HepG2 (cell line): ENCODE measurements around the gene TRMT10C. TPM values are rescaled to one million over a fixed set of nuclear protein-coding genes. Genes with fewer than 3 reads are reported as not detected.
"Not testable (repeated sequence)": the region's sequence is repeated elsewhere in the genome, so short reads cannot be mapped to it uniquely, and the experiment has no call there.

Experiments
- ATAC-seq: fragments of 200-7000 bp; cut with Tn5 transposase; 3 replicates; pipeline ENCODE4 v1.9.1; 2020; ENCODE audit warnings: mild to moderate bottlenecking, moderate library complexity
- BruUV-seq: library from RNA; stranded (reverse); fragments of 400-500 nt; replicated peaks from 2 replicates; lab custom pipeline; 2021; lab: Mats Ljungman, UMichigan
- CTCF ChIA-PET: fragments of 300-600 bp; formaldehyde crosslinking; extraction: SDS; loops from one replicate; lab custom pipeline; 2021; ENCODE audit warnings: low total read pairs, inconsistent platforms, low intra/inter-chr PET ratio; lab: Yijun Ruan, JAX
- POLR2A ChIA-PET: fragments of 350-600 bp; sonication (Branson Sonifier 250); formaldehyde crosslinking; loops from one replicate; lab custom pipeline; 2020; ENCODE audit warnings: antibody characterized with exemption, inconsistent platforms; lab: Yijun Ruan, JAX
- DNase-seq: peaks from one replicate; pipeline ENCODE4 v3.0.0-alpha.2; 2015; ENCODE audit warnings: low spot score
- FAIRE-seq: peaks from 3 replicates; lab custom pipeline; 2011; peaks lifted over from hg19 to GRCh38; lab: Jason Lieb, UNC
- H2AFZ ChIP-seq: one replicate; pipeline ENCODE4 v1.6.1; 2011; ENCODE audit warnings: low read length, inconsistent platforms
- H3K27ac ChIP-seq: fragments of 300-600 bp; 3 replicates; pipeline ENCODE4 v1.8.0; 2011; ENCODE audit warnings: mixed run types, mild to moderate bottlenecking, mixed read lengths, low read length, inconsistent platforms; ENCODE audit not compliant: insufficient read depth; ENCODE audit errors: extremely low read length
- H3K27me3 ChIP-seq, 2 experiments: fragments of 200-600 bp in 1 of 2; 2 replicates in 1 of 2; 3 replicates in 1 of 2; pipeline versions ENCODE4 v1.6.0 to v1.8.0; 2011; ENCODE audit warnings: low read length in 2 of 2, mild to moderate bottlenecking in 2 of 2, moderate library complexity in 2 of 2, inconsistent platforms in 1 of 2; ENCODE audit not compliant: insufficient read depth in 2 of 2, control insufficient read depth in 1 of 2
- H3K36me3 ChIP-seq, 2 experiments: fragments of 200-600 bp in 1 of 2; replicated peaks in 1 of 2; 2 replicates in 1 of 2; 3 replicates in 1 of 2; pipeline versions ENCODE4 v1.5.1 to v1.8.0; 2011; ENCODE audit warnings: low read length in 2 of 2, inconsistent platforms in 1 of 2; ENCODE audit not compliant: insufficient read depth in 2 of 2, control insufficient read depth in 1 of 2
- H3K4me1 ChIP-seq: 2 replicates; pipeline ENCODE4 v1.5.1; 2012; ENCODE audit warnings: low read length, inconsistent platforms; ENCODE audit not compliant: insufficient read depth
- H3K4me2 ChIP-seq: 2 replicates; pipeline ENCODE4 v1.6.0; 2011; ENCODE audit warnings: low read depth, low read length, inconsistent platforms
- H3K4me3 ChIP-seq, 3 experiments: fragments of 200-600 bp in 1 of 3; sonication (generic), shearing (Covaris generic) in 1 of 3; replicated peaks in 1 of 3; 2 replicates each; pipeline ENCODE4 v1.5.1; 2011 to 2016; ENCODE audit warnings: low read length in 3 of 3, inconsistent platforms in 2 of 3, low read depth in 2 of 3, mild to moderate bottlenecking in 2 of 3, control low read depth in 1 of 3, mixed read lengths in 1 of 3; ENCODE audit not compliant: insufficient read depth in 1 of 3
- H3K79me2 ChIP-seq: one replicate; pipeline ENCODE4 v1.6.1; 2011; ENCODE audit warnings: low read length, inconsistent platforms; ENCODE audit not compliant: insufficient read depth
- H3K9ac ChIP-seq: 2 replicates; pipeline ENCODE4 v1.6.0; 2011; ENCODE audit warnings: mild to moderate bottlenecking, low read depth, low read length, inconsistent platforms; ENCODE audit not compliant: insufficient read depth
- H3K9me3 ChIP-seq: 2 replicates; pipeline ENCODE4 v1.5.1; 2012; ENCODE audit warnings: mild to moderate bottlenecking, low read length
- H4K20me1 ChIP-seq: 2 replicates; pipeline ENCODE4 v1.6.0; 2011; ENCODE audit warnings: inconsistent platforms, mild to moderate bottlenecking, low read length, moderate library complexity; ENCODE audit not compliant: insufficient read depth
- GRHL1 ChIP-seq: sonication (generic); formaldehyde crosslinking; conservative IDR thresholded peaks from 2 replicates; pipeline ENCODE4 v1.8.0; 2022; ENCODE audit warnings: missing genetic modification reagents
- MBNL3 ChIP-seq: fragments of 250-450 bp; sonication (Bioruptor Pico); conservative IDR thresholded peaks from 2 replicates; pipeline ENCODE4 v1.8.0; 2022; ENCODE audit warnings: mild to moderate bottlenecking, inconsistent platforms
- MEF2D ChIP-seq: sonication (generic); formaldehyde crosslinking; IDR thresholded peaks from 2 replicates; pipeline ENCODE4 v1.5.1; 2020; ENCODE audit warnings: mild to moderate bottlenecking, missing genetic modification reagents
- NAIF1 ChIP-seq: sonication (generic); formaldehyde crosslinking; IDR thresholded peaks from 2 replicates; pipeline ENCODE4 v1.5.0; 2020; ENCODE audit warnings: mild to moderate bottlenecking, missing genetic modification reagents, borderline replicate concordance
- PHB2 ChIP-seq: fragments of 450-650 bp; IDR thresholded peaks from 2 replicates; pipeline ENCODE4 v1.6.1; 2018; ENCODE audit not compliant: partially characterized antibody
- RARA ChIP-seq: IDR thresholded peaks from 2 replicates; pipeline ENCODE4 v1.6.1; 2016; ENCODE audit warnings: missing genetic modification reagents, missing compliant biosample characterization
- THAP7 ChIP-seq: sonication (generic); formaldehyde crosslinking; IDR thresholded peaks from 2 replicates; pipeline ENCODE4 v1.8.1; 2023; ENCODE audit warnings: mild to moderate bottlenecking, missing genetic modification reagents
- ZBTB42 ChIP-seq: sonication (generic); formaldehyde crosslinking; IDR thresholded peaks from 2 replicates; pipeline ENCODE4 v1.5.0; 2020; ENCODE audit warnings: mild to moderate bottlenecking, missing genetic modification reagents
- ZNF251 ChIP-seq: sonication (generic); formaldehyde crosslinking; IDR thresholded peaks from 2 replicates; pipeline ENCODE4 v1.9.0; 2021; ENCODE audit warnings: mild to moderate bottlenecking, missing genetic modification reagents
- ZNF343 ChIP-seq: sonication (generic); formaldehyde crosslinking; IDR thresholded peaks from 2 replicates; pipeline ENCODE4 v1.4.0; 2020; ENCODE audit warnings: mild to moderate bottlenecking, missing genetic modification reagents
- ZNF382 ChIP-seq: sonication (generic); formaldehyde crosslinking; IDR thresholded peaks from 2 replicates; pipeline ENCODE4 v1.5.0; 2020; ENCODE audit warnings: missing genetic modification reagents, mild to moderate bottlenecking, borderline replicate concordance
- ZNF432 ChIP-seq: sonication (generic); formaldehyde crosslinking; IDR thresholded peaks from 2 replicates; pipeline ENCODE4 v1.5.0; 2020; ENCODE audit warnings: missing genetic modification reagents, mild to moderate bottlenecking, borderline replicate concordance
- ZNF746 ChIP-seq: sonication (generic); formaldehyde crosslinking; IDR thresholded peaks from 2 replicates; pipeline ENCODE4 v1.8.0; 2022; ENCODE audit warnings: mild to moderate bottlenecking, missing genetic modification reagents
- ZNF792 ChIP-seq: IDR thresholded peaks from 2 replicates; pipeline ENCODE4 v1.6.1; 2016
- ZNF878 ChIP-seq: sonication (generic); formaldehyde crosslinking; IDR thresholded peaks from 2 replicates; pipeline ENCODE4 v1.8.1; 2023; ENCODE audit warnings: mild to moderate bottlenecking, missing genetic modification reagents, moderate library complexity
- WGBS: methylation state at CpG from one replicate; pipeline ENCODE4 v1.1.6; 2017; ENCODE audit warnings: low lambda C conversion rate; 5-methylcytosine and 5-hydroxymethylcytosine counted together
- in situ Hi-C: cut with HindIII; loops from 2 replicates; pipeline ENCODE4 v1.10.0; 2017; ENCODE audit warnings: low pct_unique_long_range_greater_than_20kb; ENCODE audit not compliant: extremely low pct_ligation_motif_present
- intact Hi-C: fragments of 100-400 bp; cut with micrococcal nuclease; formaldehyde crosslinking; loops from one replicate; pipeline ENCODE4 v1.10.0; 2022; ENCODE audit not compliant: unreplicated experiment
- polyA plus RNA-seq, 8 experiments: library from polyadenylated mRNA; depleted of rRNA in 3 of 8; stranded (reverse) in 7 of 8; unstranded in 1 of 8; fragments of >200 nt; fragmentation: Illumina TruSeq in 4 of 8; extraction: Trizol in 4 of 8; gene quantifications; 2 replicates each; pipeline versions ENCODE4 v1.2.1 to v1.2.3, GENCODE V29; 2011 to 2016; ENCODE audit warnings: low read depth in 4 of 8, missing spikeins in 1 of 8, mixed read lengths in 1 of 8; ENCODE audit not compliant: insufficient read depth in 1 of 8
- total RNA-seq, 5 experiments: library from RNA; depleted of rRNA; stranded (reverse); fragments of >200 nt; fragmentation: Illumina TruSeq; extraction: Trizol; gene quantifications; 2 replicates each; pipeline ENCODE4 v1.2.3, GENCODE V29; 2016; ENCODE audit warnings: low read depth in 1 of 5

Gene TRMT10C
- total and polyA plus RNA-seq, 2 of the 13 experiments (the other 11 are each of a cell fraction or from before 2014, with no cell fraction given), result 10.8 to 39.2 TPM

DNA sequence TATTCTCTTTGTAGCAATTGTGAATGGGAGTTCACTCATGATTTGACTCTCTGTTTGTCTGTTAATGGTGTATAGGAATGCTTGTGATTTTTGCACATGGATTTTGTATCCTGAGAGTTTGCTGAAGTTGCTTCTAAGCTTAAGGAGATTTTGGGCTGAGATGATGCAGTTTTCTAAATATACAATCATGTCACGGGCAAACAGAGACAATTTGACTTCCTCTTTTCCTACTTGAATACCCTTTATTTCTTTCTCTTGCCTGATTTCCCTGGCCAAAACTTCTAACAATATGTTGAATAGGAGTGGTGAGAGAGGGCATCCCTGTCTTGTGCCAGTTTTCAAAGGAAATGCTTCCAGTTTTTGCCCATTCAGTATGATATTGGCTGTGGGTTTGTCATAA, 24.7 kb upstream of the TRMT10C start:
- H4K20me1 ChIP-seq, H3K79me2 ChIP-seq, H3K36me3 ChIP-seq, H3K27ac ChIP-seq, H3K4me3 ChIP-seq, CTCF ChIA-PET, H3K9ac ChIP-seq, FAIRE-seq, in situ Hi-C loops, H3K9me3 ChIP-seq, H3K4me1 ChIP-seq, BruUV-seq, POLR2A ChIA-PET, ATAC-seq, DNase-seq, intact Hi-C loops, H3K27me3 ChIP-seq, H2AFZ ChIP-seq, H3K4me2 ChIP-seq: not testable (repeated sequence)
- WGBS, result 4% methylated on average over 1 of the region's 1 CpG

DNA sequence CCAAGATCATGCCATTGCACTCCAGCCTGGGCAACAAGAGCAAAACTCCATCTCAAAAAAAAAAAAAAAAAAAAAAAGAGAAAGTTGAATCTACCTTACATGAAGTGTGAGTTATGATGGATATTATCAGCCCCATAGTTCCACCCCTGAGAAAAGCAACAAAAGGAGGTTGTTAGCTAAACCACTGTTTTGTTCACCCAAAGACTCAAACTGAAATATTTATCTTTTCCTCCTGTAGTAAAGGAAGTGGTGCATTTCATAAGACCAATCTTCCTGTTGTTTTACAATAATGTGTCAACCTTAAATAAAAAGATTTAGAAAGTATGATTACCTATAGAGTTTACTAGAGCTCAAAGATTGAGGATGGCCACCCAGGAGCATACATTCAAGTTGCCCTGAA, 18.7 kb upstream of the TRMT10C start:
- Histone ChIP-seq H3K79me2 (no peaks in the 10 kb centered on the region), H3K9ac (no peak overlapping the region), H3K4me2 (no peak overlapping the region), H2AFZ (no peak overlapping the region), H3K27ac (no peak overlapping the region), H3K9me3 (no peaks in the 10 kb centered on the region), H3K27me3 (no peaks in the 10 kb centered on the region), H4K20me1 (no peaks in the 10 kb centered on the region), H3K4me3 (no peak overlapping the region), H3K36me3 (no peaks in the 10 kb centered on the region), H3K4me1 (peaks cover 25% of the 10 kb centered on the region)
- CTCF ChIA-PET, result no interaction called here
- DNase-seq (no peak), FAIRE-seq (no peak), ATAC-seq (no peak)
- in situ Hi-C loops, result no loop called here
- POLR2A ChIA-PET, result no interaction called here
- BruUV-seq, result no TSS peak
- intact Hi-C loops, result no loop called here
- TF ChIP-seq ZNF432 (no peak), GRHL1 (no peak), MBNL3 (CRISPR knock-in tag) (no peak), MEF2D (CRISPR knock-in tag) (no peak), THAP7 (CRISPR knock-in tag) (no peak), ZNF792 (CRISPR knock-in tag) (no peak), ZNF878 (no peak), PHB2 (no peak), NAIF1 (CRISPR knock-in tag) (no peak), ZNF382 (CRISPR knock-in tag) (no peak), ZNF746 (CRISPR knock-in tag) (no peak), ZNF343 (CRISPR knock-in tag) (no peak), RARA (CRISPR knock-in tag) (no peak), ZNF251 (CRISPR knock-in tag) (no peak), ZBTB42 (CRISPR knock-in tag) (no peak)
